Femur (tissue), 1 donor: ENCODE data around the gene DENND1B.
"Not testable (repeated sequence)": the region's sequence is repeated elsewhere in the genome, so short reads cannot be mapped to it uniquely, and the experiment has no call there.

ENCODE experiments used
- DNase-seq: peaks from one replicate; pipeline ENCODE4 v3.0.0-alpha.2; 2017

The DENND1B gene

GRCh38 chr1:197743578-197743977 lies 31.7 kb downstream of the DENND1B start:
- DNase-seq = no peak

GRCh38 chr1:197740992-197741391 lies 34.3 kb downstream of the DENND1B start:
- no peak for DNase-seq

- DNase-seq = no peak
Measured at GRCh38 chr1:197738927-197739326, 36.4 kb downstream of the DENND1B start.

GRCh38 chr1:197737916-197738315 lies 37.4 kb downstream of the DENND1B start:
- no peak for DNase-seq

- DNase-seq = no peak
Measured at GRCh38 chr1:197736685-197737084, 38.6 kb downstream of the DENND1B start.

- no peak for DNase-seq
Measured at GRCh38 chr1:197735461-197735860, 39.8 kb downstream of the DENND1B start.

- no peak for DNase-seq
Measured at GRCh38 chr1:197733324-197733723, 42.0 kb downstream of the DENND1B start.

- no peak for DNase-seq
Measured at GRCh38 chr1:197732187-197732586, 43.1 kb downstream of the DENND1B start.

GRCh38 chr1:197731449-197731848 lies 43.8 kb downstream of the DENND1B start:
- no peak for DNase-seq

- DNase-seq = no peak
Measured at GRCh38 chr1:197725976-197726375, 49.3 kb downstream of the DENND1B start.

- DNase-seq = no peak
Measured at GRCh38 chr1:197725044-197725443, 50.2 kb downstream of the DENND1B start.

- no peak for DNase-seq
Measured at GRCh38 chr1:197715806-197716205, 59.5 kb downstream of the DENND1B start.

GRCh38 chr1:197706601-197707000 lies 68.7 kb downstream of the DENND1B start:
- no peak for DNase-seq

- DNase-seq = no peak
Measured at GRCh38 chr1:197705941-197706340, 69.3 kb downstream of the DENND1B start.

GRCh38 chr1:197700688-197701087 lies 74.6 kb downstream of the DENND1B start:
- DNase-seq = not testable (repeated sequence)

- no peak for DNase-seq
Measured at GRCh38 chr1:197696372-197696771, 78.9 kb downstream of the DENND1B start.

GRCh38 chr1:197695961-197696360 lies 79.3 kb downstream of the DENND1B start:
- no peak for DNase-seq

GRCh38 chr1:197692965-197693364 lies 82.3 kb downstream of the DENND1B start:
- no peak for DNase-seq

- no peak for DNase-seq
Measured at GRCh38 chr1:197691816-197692215, 83.5 kb downstream of the DENND1B start.

- no peak for DNase-seq
Measured at GRCh38 chr1:197690074-197690473, 85.2 kb downstream of the DENND1B start.

- DNase-seq = no peak
Measured at GRCh38 chr1:197688233-197688632, 87.0 kb downstream of the DENND1B start.

- DNase-seq = no peak
Measured at GRCh38 chr1:197686702-197687355, 88.5 kb downstream of the DENND1B start.

- no peak for DNase-seq
Measured at GRCh38 chr1:197686231-197686630, 89.0 kb downstream of the DENND1B start.

GRCh38 chr1:197685785-197686184 lies 89.5 kb downstream of the DENND1B start:
- no peak for DNase-seq

GRCh38 chr1:197683895-197684553 lies 91.3 kb downstream of the DENND1B start:
- DNase-seq = no peak
